ENCODE measurements around the gene RAD51B. TPM values are rescaled to one million over a fixed set of nuclear protein-coding genes. Genes with fewer than 3 reads are reported as not detected.

The RAD51B gene
- total and polyA plus RNA-seq, 2 donors (not counting 1 experiment from before 2014, with no cell fraction given) = 4.6 to 16.3 TPM

GRCh38 chr14:68477110-68477455 is 657.5 kb downstream of the RAD51B start:
- no peaks in the 10 kb centered on the region for H4K20me1 ChIP-seq (ENCODE audit: control insufficient read depth, extremely low read depth, insufficient read depth, low read length)
- H3K79me2 ChIP-seq (ENCODE audit: control insufficient read depth, insufficient read depth, low read length) = no peaks in the 10 kb centered on the region
- H3K4me2 ChIP-seq (ENCODE audit: extremely low read depth, insufficient read depth, low read length) = no peak overlapping the region
- TF ChIP-seq CTCF (conservative IDR thresholded peaks at IDR 0.05 in 1 of 2, IDR thresholded peaks at IDR 0.05 in 1 of 2; ENCODE audit: low read depth in 1 of 2, low read length in 2 of 2) (no peak), EZH2 (IDR thresholded peaks at IDR 0.05; ENCODE audit: low read length, missing control alignments) (no peak)
- H3K9me3 ChIP-seq (ENCODE audit: control insufficient read depth, insufficient read depth, low read depth, low read length) = no peaks in the 10 kb centered on the region
- H3K27ac ChIP-seq (ENCODE audit: insufficient read depth, low read length) = peak overlapping the region; percentile 30
- no peaks in the 10 kb centered on the region for H3K27me3 ChIP-seq (ENCODE audit: control insufficient read depth, insufficient read depth, low read length)
- H3K4me3 ChIP-seq (replicated peaks in 1 of 4; ENCODE audit: control extremely low read depth in 1 of 4, insufficient read depth in 1 of 4, low read depth in 3 of 4, low read length in 4 of 4) = no peak overlapping the region
- no peak overlapping the region for H3K9ac ChIP-seq (ENCODE audit: insufficient read depth, low read length)
- H2AFZ ChIP-seq (ENCODE audit: low read length) = no peak overlapping the region
- DNase-seq (ENCODE audit: low read depth in 2 of 2) = no peak
- no peaks in the 10 kb centered on the region for H3K36me3 ChIP-seq (ENCODE audit: control insufficient read depth, insufficient read depth, low read length)
- peaks cover 13% of the 10 kb centered on the region for H3K4me1 ChIP-seq (ENCODE audit: control insufficient read depth, extremely low read depth, insufficient read depth, low read length)

GRCh38 chr14:68477461-68478085 is 658.0 kb downstream of the RAD51B start:
- TF ChIP-seq EZH2 (IDR thresholded peaks at IDR 0.05; ENCODE audit: low read length, missing control alignments) (no peak), CTCF (conservative IDR thresholded peaks at IDR 0.05 in 1 of 2, IDR thresholded peaks at IDR 0.05 in 1 of 2; ENCODE audit: low read depth in 1 of 2, low read length in 2 of 2) (no peak)
- H3K4me2 ChIP-seq (ENCODE audit: extremely low read depth, insufficient read depth, low read length) = no peak overlapping the region

GRCh38 chr14:68479247-68479646 is 659.7 kb downstream of the RAD51B start:
- DNase-seq (ENCODE audit: low read depth in 2 of 2) = peak in 1 of 2 donors; percentile 71
- Histone ChIP-seq H2AFZ (ENCODE audit: low read length) (no peak overlapping the region), H3K36me3 (ENCODE audit: control insufficient read depth, insufficient read depth, low read length) (no peaks in the 10 kb centered on the region), H3K9ac (ENCODE audit: insufficient read depth, low read length) (no peak overlapping the region), H3K79me2 (ENCODE audit: control insufficient read depth, insufficient read depth, low read length) (no peaks in the 10 kb centered on the region), H3K27me3 (ENCODE audit: control insufficient read depth, insufficient read depth, low read length) (no peaks in the 10 kb centered on the region), H3K4me1 (ENCODE audit: control insufficient read depth, extremely low read depth, insufficient read depth, low read length) (peaks cover 13% of the 10 kb centered on the region), H4K20me1 (ENCODE audit: control insufficient read depth, extremely low read depth, insufficient read depth, low read length) (no peaks in the 10 kb centered on the region), H3K27ac (ENCODE audit: insufficient read depth, low read length) (no peak overlapping the region), H3K9me3 (ENCODE audit: control insufficient read depth, insufficient read depth, low read depth, low read length) (no peaks in the 10 kb centered on the region), H3K4me2 (ENCODE audit: extremely low read depth, insufficient read depth, low read length) (no peak overlapping the region), H3K4me3 (replicated peaks in 1 of 4; ENCODE audit: control extremely low read depth in 1 of 4, insufficient read depth in 1 of 4, low read depth in 3 of 4, low read length in 4 of 4) (no peak overlapping the region)
- no peak for TF ChIP-seq EZH2 (IDR thresholded peaks at IDR 0.05; ENCODE audit: low read length, missing control alignments)
- TF ChIP-seq CTCF (conservative IDR thresholded peaks at IDR 0.05 in 1 of 2, IDR thresholded peaks at IDR 0.05 in 1 of 2; ENCODE audit: low read depth in 1 of 2, low read length in 2 of 2) = no peak

More at GRCh38 chr14:68477461-68478085, 658.0 kb downstream of the RAD51B start:
- H3K9ac ChIP-seq (ENCODE audit: insufficient read depth, low read length) = no peak overlapping the region
- H3K36me3 ChIP-seq (ENCODE audit: control insufficient read depth, insufficient read depth, low read length) = no peaks in the 10 kb centered on the region
- no peak overlapping the region for H3K27ac ChIP-seq (ENCODE audit: insufficient read depth, low read length)
- no peaks in the 10 kb centered on the region for H3K79me2 ChIP-seq (ENCODE audit: control insufficient read depth, insufficient read depth, low read length)
- no peaks in the 10 kb centered on the region for H4K20me1 ChIP-seq (ENCODE audit: control insufficient read depth, extremely low read depth, insufficient read depth, low read length)
- no peaks in the 10 kb centered on the region for H3K27me3 ChIP-seq (ENCODE audit: control insufficient read depth, insufficient read depth, low read length)
- DNase-seq (ENCODE audit: low read depth in 2 of 2) = no peak
- H3K4me1 ChIP-seq (ENCODE audit: control insufficient read depth, extremely low read depth, insufficient read depth, low read length) = peaks cover 13% of the 10 kb centered on the region
- H3K4me3 ChIP-seq (replicated peaks in 1 of 4; ENCODE audit: control extremely low read depth in 1 of 4, insufficient read depth in 1 of 4, low read depth in 3 of 4, low read length in 4 of 4) = no peak overlapping the region
- H3K9me3 ChIP-seq (ENCODE audit: control insufficient read depth, insufficient read depth, low read depth, low read length) = no peaks in the 10 kb centered on the region
- H2AFZ ChIP-seq (ENCODE audit: low read length) = no peak overlapping the region
